Central memory CD8-positive, alpha-beta T cell (primary cell): Measurements from ENCODE around the gene ADIPOR2.
"Not testable (repeated sequence)": the region's sequence is repeated elsewhere in the genome, so short reads cannot be mapped to it uniquely, and the experiment has no call there.

ENCODE experiments used
- ATAC-seq: fragments of 150-1000 bp; cut with Tn5 transposase; replicated peaks from 2 replicates; pipeline ENCODE4 v1.10.0; 2022; ENCODE audit warnings: mild to moderate bottlenecking, moderate FRiP score, moderate number of reproducible peaks; ENCODE audit not compliant: poor library complexity, severe bottlenecking; ENCODE audit errors: extremely low read depth
- DNase-seq, 2 donors: peaks; one replicate each; pipeline ENCODE4 v3.0.0; 2021; ENCODE audit warnings: low spot score in 2 of 2
- H3K27ac Mint-ChIP-seq: one replicate; pipeline ENCODE4 v1.8.0; 2022; ENCODE audit warnings: low read depth, mild to moderate bottlenecking, moderate library complexity, mixed read lengths
- H3K27me3 Mint-ChIP-seq: one replicate; pipeline ENCODE4 v1.8.0; 2022; ENCODE audit warnings: mixed read lengths
- H3K36me3 Mint-ChIP-seq: one replicate; pipeline ENCODE4 v1.8.0; 2022; ENCODE audit warnings: mild to moderate bottlenecking, moderate library complexity, mixed read lengths; ENCODE audit not compliant: insufficient read depth
- H3K4me1 Mint-ChIP-seq: one replicate; pipeline ENCODE4 v1.8.0; 2022; ENCODE audit warnings: mixed read lengths
- H3K4me3 Mint-ChIP-seq: one replicate; pipeline ENCODE4 v1.8.0; 2022; ENCODE audit warnings: mild to moderate bottlenecking, moderate library complexity, mixed read lengths
- H3K9me3 Mint-ChIP-seq: one replicate; pipeline ENCODE4 v1.8.0; 2022; ENCODE audit warnings: mixed read lengths

ADIPOR2 gene

GRCh38 chr12:1733712-1734111, 42.8 kb downstream of the ADIPOR2 start:
- not testable (repeated sequence) for H3K27ac Mint-ChIP-seq, H3K27me3 Mint-ChIP-seq, ATAC-seq, H3K9me3 Mint-ChIP-seq, H3K36me3 Mint-ChIP-seq, H3K4me3 Mint-ChIP-seq, DNase-seq
- H3K4me1 Mint-ChIP-seq, result peaks cover 35% of the 10 kb centered on the region

GRCh38 chr12:1737652-1738286, 46.9 kb downstream of the ADIPOR2 start:
- Mint-ChIP-seq H3K4me1 (peaks cover 61% of the 10 kb centered on the region), H3K36me3 (peaks cover 2% of the 10 kb centered on the region), H3K4me3 (no peak overlapping the region), H3K27me3 (no peaks in the 10 kb centered on the region), H3K9me3 (no peaks in the 10 kb centered on the region), H3K27ac (peak overlapping the region; percentile 74)
- ATAC-seq (no peak), DNase-seq (no peak)

DNA sequence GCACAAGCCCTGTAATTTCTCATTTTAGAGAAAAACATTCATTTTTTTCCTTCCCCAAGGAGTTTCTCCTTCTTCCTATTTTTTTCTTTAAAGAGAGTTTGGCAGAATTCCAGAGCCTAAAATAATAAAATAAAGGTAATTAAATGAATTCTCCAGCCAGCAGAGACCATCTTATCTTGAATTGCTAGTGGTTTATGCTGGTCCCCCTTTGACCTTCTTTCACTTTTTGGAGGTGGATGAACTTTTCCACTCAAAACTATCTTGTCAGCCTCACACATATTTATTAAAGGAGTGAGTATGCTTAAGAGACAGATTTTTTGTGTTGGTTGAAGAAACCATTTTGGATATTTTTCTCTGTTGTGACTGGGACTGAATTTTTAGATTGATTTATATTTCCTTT, 47.6 kb downstream of the ADIPOR2 start:
- H3K4me3 Mint-ChIP-seq, result no peak overlapping the region

DNA sequence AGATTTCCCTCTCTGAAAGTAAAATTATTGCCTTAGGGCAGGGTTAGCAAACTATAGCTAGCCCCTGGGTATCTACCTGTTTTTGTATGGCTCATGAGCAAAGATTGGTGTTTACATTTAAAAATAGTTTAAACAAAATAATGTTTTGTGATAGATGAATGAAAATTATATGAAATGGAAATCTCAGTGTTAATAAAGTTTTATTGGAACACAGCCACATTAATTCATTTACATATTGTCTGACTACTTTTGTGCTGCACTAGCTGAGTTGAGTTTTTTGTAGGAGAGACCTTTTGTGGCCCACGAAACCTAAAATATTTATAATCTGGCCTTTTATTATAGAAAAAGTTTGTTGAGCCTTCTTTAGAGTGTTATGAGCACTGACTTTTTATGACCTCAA, 48.5 kb downstream of the ADIPOR2 start:
- ATAC-seq (no peak), DNase-seq (no peak)
- peak overlapping the region; percentile 74 for H3K27ac Mint-ChIP-seq
- no peaks in the 10 kb centered on the region for H3K9me3 Mint-ChIP-seq
- peaks cover 58% of the 10 kb centered on the region for H3K4me1 Mint-ChIP-seq
- no peak overlapping the region for H3K4me3 Mint-ChIP-seq
- no peaks in the 10 kb centered on the region for H3K36me3 Mint-ChIP-seq
- no peaks in the 10 kb centered on the region for H3K27me3 Mint-ChIP-seq

More for the DNA sequence above, 47.6 kb downstream of the ADIPOR2 start:
- DNase-seq (no peak), ATAC-seq (no peak)
- H3K27me3 Mint-ChIP-seq, result no peaks in the 10 kb centered on the region
- H3K9me3 Mint-ChIP-seq, result no peaks in the 10 kb centered on the region
- H3K4me1 Mint-ChIP-seq, result peaks cover 58% of the 10 kb centered on the region
- peaks cover 2% of the 10 kb centered on the region for H3K36me3 Mint-ChIP-seq
- H3K27ac Mint-ChIP-seq, result peak overlapping the region; percentile 74

DNA sequence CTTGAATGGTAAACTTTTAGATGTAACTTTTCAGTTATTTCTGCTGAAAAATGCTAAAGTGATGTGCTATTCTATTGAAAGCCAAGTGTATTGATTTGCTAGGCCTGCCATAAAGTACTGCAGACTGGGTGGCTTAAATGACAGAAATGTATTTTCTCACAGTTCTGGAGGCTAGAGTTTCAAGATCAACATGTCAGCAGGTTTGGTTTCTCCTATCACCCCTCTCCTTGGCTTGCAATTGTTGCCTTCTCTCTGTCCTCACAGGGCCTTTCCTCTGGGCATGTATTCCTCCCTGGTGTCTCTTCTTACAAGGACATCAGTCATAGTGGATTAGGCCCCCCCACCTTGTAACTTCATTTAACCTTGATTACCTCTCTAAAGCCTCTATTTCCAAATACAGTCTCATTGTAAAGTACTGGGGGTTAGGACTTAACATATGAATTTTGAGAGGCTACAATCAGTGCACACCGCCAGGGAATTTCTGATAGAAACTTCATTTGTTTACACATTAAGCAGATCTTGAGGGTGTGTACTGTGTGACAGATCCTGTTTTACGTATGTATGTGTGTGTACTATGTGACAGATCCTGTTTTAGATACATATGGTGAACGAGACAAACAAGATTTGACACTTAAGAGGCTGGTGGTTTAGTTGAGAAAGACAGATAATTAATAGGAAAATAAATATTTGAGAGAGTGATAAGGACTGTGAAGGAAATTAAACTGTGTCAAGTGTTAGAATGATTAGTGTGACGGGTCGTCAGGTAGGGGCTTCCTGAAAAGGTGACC, 49.5 kb downstream of the ADIPOR2 start:
- H3K4me1 Mint-ChIP-seq, result peaks cover 62% of the 10 kb centered on the region
- peak overlapping the region; percentile 60 for H3K4me3 Mint-ChIP-seq
- peak overlapping the region; percentile 94 for H3K27ac Mint-ChIP-seq
- H3K9me3 Mint-ChIP-seq, result no peaks in the 10 kb centered on the region
- no peaks in the 10 kb centered on the region for H3K27me3 Mint-ChIP-seq
- no peaks in the 10 kb centered on the region for H3K36me3 Mint-ChIP-seq
- DNase-seq (peak in 1 of 2 donors; percentile 20), ATAC-seq (peak; percentile 93)

GRCh38 chr12:1741154-1741949, 50.5 kb downstream of the ADIPOR2 start:
- DNase-seq (no peak), ATAC-seq (no peak)
- Mint-ChIP-seq H3K4me1 (peaks cover 69% of the 10 kb centered on the region), H3K27ac (peak overlapping the region; percentile 94), H3K9me3 (no peaks in the 10 kb centered on the region), H3K27me3 (no peaks in the 10 kb centered on the region), H3K4me3 (peak overlapping the region; percentile 60), H3K36me3 (no peaks in the 10 kb centered on the region)

GRCh38 chr12:1744932-1745331, 54.1 kb downstream of the ADIPOR2 start:
- DNase-seq, result no peak
- Mint-ChIP-seq H3K27ac (no peak overlapping the region), H3K4me1 (peaks cover 55% of the 10 kb centered on the region), H3K36me3 (no peaks in the 10 kb centered on the region), H3K9me3 (no peaks in the 10 kb centered on the region), H3K27me3 (no peaks in the 10 kb centered on the region), H3K4me3 (no peak overlapping the region)
- ATAC-seq, result no peak

- Mint-ChIP-seq H3K4me1 (peaks cover 38% of the 10 kb centered on the region), H3K27ac (no peak overlapping the region), H3K9me3 (no peaks in the 10 kb centered on the region), H3K4me3 (no peak overlapping the region), H3K27me3 (no peaks in the 10 kb centered on the region), H3K36me3 (no peaks in the 10 kb centered on the region)
- ATAC-seq (no peak), DNase-seq (no peak)
Observed at GRCh38 chr12:1747609-1748008, 56.7 kb downstream of the ADIPOR2 start.

- H3K4me3 Mint-ChIP-seq, result no peak overlapping the region
- DNase-seq (no peak), ATAC-seq (no peak)
- no peaks in the 10 kb centered on the region for H3K27me3 Mint-ChIP-seq
- peaks cover 43% of the 10 kb centered on the region for H3K4me1 Mint-ChIP-seq
- H3K27ac Mint-ChIP-seq, result no peak overlapping the region
- H3K9me3 Mint-ChIP-seq, result no peaks in the 10 kb centered on the region
- H3K36me3 Mint-ChIP-seq, result peaks cover under 1% of the 10 kb centered on the region
Observed at GRCh38 chr12:1749019-1749418, 58.1 kb downstream of the ADIPOR2 start.

DNA sequence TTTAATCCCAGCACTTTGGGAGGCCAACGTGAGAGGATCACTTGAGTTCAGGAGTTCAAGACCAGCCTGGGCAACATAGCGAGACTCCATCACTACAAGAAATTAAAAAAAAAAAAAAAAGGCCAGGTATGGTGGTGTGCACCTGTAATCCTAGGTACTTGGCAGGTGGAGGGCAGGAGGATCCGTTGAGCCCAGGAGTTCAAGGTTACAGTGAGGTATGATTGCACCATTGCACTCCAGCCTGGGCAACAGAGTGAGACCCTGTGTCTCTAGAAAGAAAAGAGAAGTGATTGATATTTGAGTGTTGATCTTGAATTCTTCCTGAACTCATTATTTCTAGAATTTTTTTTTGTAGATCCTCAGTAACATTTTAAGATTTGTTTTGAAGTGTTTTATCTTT, 59.4 kb downstream of the ADIPOR2 start:
- Mint-ChIP-seq H3K27me3 (no peaks in the 10 kb centered on the region), H3K27ac (no peak overlapping the region)

GRCh38 chr12:1758376-1758775, 67.5 kb downstream of the ADIPOR2 start:
- no peak overlapping the region for H3K4me3 Mint-ChIP-seq
- ATAC-seq, result no peak
- no peak overlapping the region for H3K27ac Mint-ChIP-seq
- H3K4me1 Mint-ChIP-seq, result peaks cover 10% of the 10 kb centered on the region
- peaks cover 20% of the 10 kb centered on the region for H3K36me3 Mint-ChIP-seq
- no peaks in the 10 kb centered on the region for H3K27me3 Mint-ChIP-seq
- no peaks in the 10 kb centered on the region for H3K9me3 Mint-ChIP-seq
- no peak for DNase-seq

More for the DNA sequence above, 59.4 kb downstream of the ADIPOR2 start:
- Mint-ChIP-seq H3K9me3 (no peaks in the 10 kb centered on the region), H3K4me3 (no peak overlapping the region), H3K36me3 (peaks cover 8% of the 10 kb centered on the region), H3K4me1 (peaks cover 40% of the 10 kb centered on the region)
- ATAC-seq (no peak), DNase-seq (no peak)

DNA sequence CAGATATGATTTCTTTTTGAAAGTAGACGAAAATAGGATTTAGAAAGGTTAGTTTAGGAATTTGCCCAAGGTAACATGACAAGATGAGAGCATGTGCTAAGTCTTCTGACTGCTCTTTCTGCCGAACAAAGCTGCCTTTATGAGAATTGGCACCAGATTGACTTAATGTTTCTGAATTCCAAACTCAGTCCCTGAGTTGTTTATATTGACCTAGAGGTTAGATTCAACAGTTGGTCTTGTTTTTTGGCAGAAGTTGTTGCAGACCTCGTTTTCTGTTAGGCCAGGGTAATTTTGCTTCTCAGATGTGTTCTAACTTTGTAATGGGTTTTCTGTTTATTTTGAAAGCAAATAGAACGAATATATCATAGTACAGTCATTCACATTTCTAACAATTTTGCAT, 68.0 kb downstream of the ADIPOR2 start:
- H3K4me3 Mint-ChIP-seq, result no peak overlapping the region
- no peak for DNase-seq
- peaks cover 10% of the 10 kb centered on the region for H3K4me1 Mint-ChIP-seq
- ATAC-seq, result no peak
- no peak overlapping the region for H3K27ac Mint-ChIP-seq
- H3K27me3 Mint-ChIP-seq, result no peaks in the 10 kb centered on the region
- no peaks in the 10 kb centered on the region for H3K9me3 Mint-ChIP-seq
- peaks cover 20% of the 10 kb centered on the region for H3K36me3 Mint-ChIP-seq
